Stimulated activated effector memory CD8-positive, alpha-beta T cell treated with anti-CD3 and anti-CD28 coated beads, Interleukin-12 subunit alpha, Interleukin-12 subunit beta, amount 100 ng/mL, for 72 hours (primary cell): ENCODE data around the gene MAN2C1.

Experiments
- ATAC-seq: fragments of 150-1000 bp; cut with Tn5 transposase; 2 replicates; pipeline ENCODE4 v1.10.0; 2021
- DNase-seq, 2 donors: peaks; one replicate each; pipeline ENCODE4 v3.0.0; 2021 to 2022; ENCODE audit warnings: low spot score in 2 of 2
- H3K27ac Mint-ChIP-seq: one replicate; pipeline ENCODE4 v1.8.0; 2022; ENCODE audit warnings: mild to moderate bottlenecking, mixed read lengths
- H3K36me3 Mint-ChIP-seq: one replicate; pipeline ENCODE4 v1.8.0; 2022; ENCODE audit warnings: mild to moderate bottlenecking, mixed read lengths
- H3K4me1 Mint-ChIP-seq: one replicate; pipeline ENCODE4 v1.8.0; 2022; ENCODE audit warnings: mixed read lengths
- H3K4me3 Mint-ChIP-seq: one replicate; pipeline ENCODE4 v1.8.0; 2022; ENCODE audit warnings: mild to moderate bottlenecking, mixed read lengths
- H3K9me3 Mint-ChIP-seq: one replicate; pipeline ENCODE4 v1.8.0; 2022; ENCODE audit warnings: mixed read lengths

MAN2C1 gene

GRCh38 chr15:75367006-75367405 is 1.4 kb downstream of the MAN2C1 start:
- peak overlapping the region; percentile 93 for H3K27ac Mint-ChIP-seq
- peak overlapping the region; percentile 89 for H3K4me3 Mint-ChIP-seq
- H3K36me3 Mint-ChIP-seq, result peaks cover 79% of the 10 kb centered on the region
- H3K9me3 Mint-ChIP-seq, result no peaks in the 10 kb centered on the region
- DNase-seq (no peak), ATAC-seq (no peak)
- H3K4me1 Mint-ChIP-seq, result peaks cover 16% of the 10 kb centered on the region

DNA sequence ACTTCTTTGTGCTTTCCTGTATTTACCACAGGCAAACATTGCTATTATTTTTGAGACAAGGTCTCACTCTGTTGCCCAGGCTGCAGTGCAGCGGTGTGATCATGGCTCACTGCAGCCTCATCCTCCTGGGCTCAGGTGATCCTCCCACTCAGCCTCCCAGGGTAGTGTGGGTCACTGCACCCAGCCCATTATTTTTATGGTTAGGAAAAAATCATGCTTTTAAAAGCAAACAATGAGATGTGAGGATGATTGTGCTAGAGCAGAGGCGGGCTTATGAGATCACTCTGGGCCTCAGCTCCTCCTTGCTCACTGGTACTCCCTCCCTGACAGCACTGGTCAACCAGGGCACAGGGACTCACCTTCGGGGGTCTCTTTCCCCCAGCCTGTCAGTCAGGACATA is 2.2 kb downstream of the MAN2C1 start:
- Mint-ChIP-seq H3K27ac (peak overlapping the region; percentile 93), H3K36me3 (peaks cover 75% of the 10 kb centered on the region), H3K9me3 (no peaks in the 10 kb centered on the region), H3K4me3 (no peak overlapping the region), H3K4me1 (peaks cover 16% of the 10 kb centered on the region)
- ATAC-seq (no peak), DNase-seq (no peak)

- no peak overlapping the region for H3K27ac Mint-ChIP-seq
- no peaks in the 10 kb centered on the region for H3K9me3 Mint-ChIP-seq
These were observed 3.5 kb downstream of the MAN2C1 start for GRCh38 chr15:75364881-75365280.

GRCh38 chr15:75363786-75364185 is 4.6 kb downstream of the MAN2C1 start:
- Mint-ChIP-seq H3K4me1 (peaks cover 9% of the 10 kb centered on the region), H3K27ac (no peak overlapping the region), H3K36me3 (peaks cover 74% of the 10 kb centered on the region), H3K4me3 (no peak overlapping the region), H3K9me3 (no peaks in the 10 kb centered on the region)
- ATAC-seq, result no peak
- no peak for DNase-seq

More at GRCh38 chr15:75364881-75365280, 3.5 kb downstream of the MAN2C1 start:
- H3K4me1 Mint-ChIP-seq, result peaks cover 20% of the 10 kb centered on the region
- no peak for DNase-seq
- H3K36me3 Mint-ChIP-seq, result peaks cover 72% of the 10 kb centered on the region
- no peak overlapping the region for H3K4me3 Mint-ChIP-seq
- no peak for ATAC-seq

DNA sequence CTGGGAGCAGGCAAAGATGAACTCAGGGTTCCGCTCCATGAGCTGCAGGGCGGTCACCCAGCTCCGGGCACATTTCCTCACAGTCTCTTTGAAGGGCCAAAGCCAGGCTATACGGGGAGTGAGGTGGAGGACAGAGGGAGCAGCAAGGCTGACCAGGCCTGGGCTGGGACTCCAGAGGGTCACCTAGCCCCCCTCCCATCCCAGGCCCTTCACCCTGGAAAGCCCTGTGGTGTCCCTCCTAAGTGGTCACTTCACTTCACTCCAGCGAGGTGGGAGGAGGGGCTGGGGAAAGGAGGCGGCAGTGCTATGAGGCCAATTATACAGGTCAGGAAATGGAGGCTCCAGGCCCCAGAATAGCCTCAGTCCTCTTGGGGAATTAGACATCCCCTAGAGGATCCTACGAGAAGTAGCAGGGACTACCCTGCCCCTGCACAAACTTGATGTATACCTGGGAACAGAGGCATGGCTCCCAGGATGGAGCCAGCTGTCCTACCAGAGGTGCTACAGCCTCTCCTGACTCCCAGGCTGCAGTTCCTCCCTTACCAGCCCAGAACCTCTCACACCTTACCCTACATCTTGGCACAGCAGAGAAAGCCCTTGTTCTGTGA is 5.7 kb downstream of the MAN2C1 start:
- ATAC-seq (no peak), DNase-seq (no peak)
- Mint-ChIP-seq H3K4me3 (no peak overlapping the region), H3K9me3 (no peaks in the 10 kb centered on the region), H3K4me1 (peaks cover 6% of the 10 kb centered on the region), H3K27ac (no peak overlapping the region), H3K36me3 (peaks cover 73% of the 10 kb centered on the region)

DNA sequence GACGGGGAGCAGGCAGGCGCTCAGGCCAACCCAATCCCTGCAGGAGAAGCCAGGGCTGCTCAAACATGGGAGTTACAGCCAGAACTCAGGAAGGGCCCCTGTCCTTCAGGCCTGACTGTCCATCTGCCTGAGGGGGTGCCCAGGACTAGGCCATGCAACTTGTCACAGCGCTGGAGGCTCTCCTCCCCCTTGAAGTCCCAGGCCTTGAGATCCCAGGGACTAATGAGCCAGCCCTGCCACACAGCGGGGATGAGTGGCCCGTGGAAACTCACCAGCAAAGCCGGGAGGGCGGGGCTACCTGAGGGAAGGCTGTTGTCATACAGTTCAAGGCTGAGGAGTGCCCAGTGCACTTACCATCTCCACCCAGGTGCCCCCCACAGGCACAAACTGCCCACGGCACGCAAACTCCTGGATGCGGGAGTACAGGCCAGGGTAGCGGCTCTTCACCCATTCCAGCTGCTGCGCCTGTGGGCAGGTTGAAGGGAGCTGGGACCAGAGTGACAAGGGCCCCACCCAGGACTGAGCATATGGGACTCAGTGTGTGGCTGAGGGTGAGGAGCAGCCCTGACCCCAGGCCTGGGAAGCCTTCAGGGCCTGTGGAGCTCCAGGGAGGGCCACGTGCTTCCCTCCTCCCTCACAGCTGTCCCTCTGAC is 6.3 kb downstream of the MAN2C1 start:
- Mint-ChIP-seq H3K4me3 (no peak overlapping the region), H3K9me3 (no peaks in the 10 kb centered on the region), H3K4me1 (peaks cover 6% of the 10 kb centered on the region), H3K27ac (no peak overlapping the region), H3K36me3 (peaks cover 73% of the 10 kb centered on the region)
- DNase-seq (no peak), ATAC-seq (no peak)

- ATAC-seq (no peak), DNase-seq (no peak)
- H3K4me3 Mint-ChIP-seq, result no peak overlapping the region
- H3K27ac Mint-ChIP-seq, result peak overlapping the region; percentile 14
- H3K9me3 Mint-ChIP-seq, result no peaks in the 10 kb centered on the region
- H3K4me1 Mint-ChIP-seq, result peaks cover 6% of the 10 kb centered on the region
- peaks cover 78% of the 10 kb centered on the region for H3K36me3 Mint-ChIP-seq
These were observed 6.9 kb downstream of the MAN2C1 start for GRCh38 chr15:75361361-75361988.

DNA sequence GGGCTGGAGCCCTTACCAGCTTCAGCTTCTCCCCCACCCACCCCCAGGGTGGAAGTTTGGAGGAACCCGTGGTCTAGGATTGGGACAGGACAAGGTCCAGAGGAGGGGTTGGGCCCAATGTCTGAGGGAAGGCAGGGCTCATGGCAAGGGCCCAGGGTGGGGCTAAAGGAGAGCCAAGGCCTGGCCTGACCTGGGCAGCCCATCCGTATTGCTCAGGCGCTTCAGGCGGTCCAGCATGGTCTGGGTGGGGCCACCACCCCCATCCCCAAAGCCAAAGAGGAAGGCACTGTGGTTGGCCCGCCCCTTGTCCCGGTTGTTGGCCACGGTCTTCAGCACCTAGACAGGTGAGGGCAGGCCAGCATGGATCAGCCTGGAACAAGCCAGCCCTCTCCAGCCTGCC is 7.6 kb downstream of the MAN2C1 start:
- Mint-ChIP-seq H3K4me1 (peaks cover 6% of the 10 kb centered on the region), H3K4me3 (no peak overlapping the region), H3K9me3 (no peaks in the 10 kb centered on the region), H3K27ac (peak overlapping the region; percentile 14), H3K36me3 (peaks cover 79% of the 10 kb centered on the region)
- ATAC-seq (no peak), DNase-seq (no peak)

DNA sequence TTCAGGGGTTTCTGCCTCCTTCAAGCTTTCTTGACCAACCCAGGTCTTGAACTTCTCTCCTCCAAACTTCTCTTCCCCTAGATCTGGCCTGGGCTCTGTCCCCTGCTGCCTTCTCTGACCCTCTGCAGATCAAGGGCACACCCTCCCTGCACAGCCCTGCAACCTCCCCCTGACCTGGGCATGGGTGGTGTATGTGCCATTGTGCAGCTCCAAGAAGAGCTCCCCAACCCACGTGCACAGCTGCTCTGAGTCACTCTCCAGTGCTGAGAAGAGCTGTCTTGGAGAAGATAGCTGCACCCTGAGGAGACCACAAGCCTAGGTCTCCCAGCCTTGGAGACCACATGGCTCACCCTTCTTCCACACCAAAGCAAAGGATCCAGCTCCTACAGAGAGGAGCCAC is 8.0 kb downstream of the MAN2C1 start:
- peak; percentile 30 for ATAC-seq
- no peaks in the 10 kb centered on the region for H3K9me3 Mint-ChIP-seq
- peaks cover 79% of the 10 kb centered on the region for H3K36me3 Mint-ChIP-seq
- DNase-seq, result no peak
- H3K4me1 Mint-ChIP-seq, result peaks cover 6% of the 10 kb centered on the region
- H3K4me3 Mint-ChIP-seq, result no peak overlapping the region
- H3K27ac Mint-ChIP-seq, result peak overlapping the region; percentile 14

GRCh38 chr15:75359537-75360250 is 8.7 kb downstream of the MAN2C1 start:
- no peak for DNase-seq
- peaks cover 77% of the 10 kb centered on the region for H3K36me3 Mint-ChIP-seq
- no peak for ATAC-seq
- H3K4me1 Mint-ChIP-seq, result peaks cover 6% of the 10 kb centered on the region
- H3K9me3 Mint-ChIP-seq, result no peaks in the 10 kb centered on the region
- no peak overlapping the region for H3K4me3 Mint-ChIP-seq
- no peak overlapping the region for H3K27ac Mint-ChIP-seq

DNA sequence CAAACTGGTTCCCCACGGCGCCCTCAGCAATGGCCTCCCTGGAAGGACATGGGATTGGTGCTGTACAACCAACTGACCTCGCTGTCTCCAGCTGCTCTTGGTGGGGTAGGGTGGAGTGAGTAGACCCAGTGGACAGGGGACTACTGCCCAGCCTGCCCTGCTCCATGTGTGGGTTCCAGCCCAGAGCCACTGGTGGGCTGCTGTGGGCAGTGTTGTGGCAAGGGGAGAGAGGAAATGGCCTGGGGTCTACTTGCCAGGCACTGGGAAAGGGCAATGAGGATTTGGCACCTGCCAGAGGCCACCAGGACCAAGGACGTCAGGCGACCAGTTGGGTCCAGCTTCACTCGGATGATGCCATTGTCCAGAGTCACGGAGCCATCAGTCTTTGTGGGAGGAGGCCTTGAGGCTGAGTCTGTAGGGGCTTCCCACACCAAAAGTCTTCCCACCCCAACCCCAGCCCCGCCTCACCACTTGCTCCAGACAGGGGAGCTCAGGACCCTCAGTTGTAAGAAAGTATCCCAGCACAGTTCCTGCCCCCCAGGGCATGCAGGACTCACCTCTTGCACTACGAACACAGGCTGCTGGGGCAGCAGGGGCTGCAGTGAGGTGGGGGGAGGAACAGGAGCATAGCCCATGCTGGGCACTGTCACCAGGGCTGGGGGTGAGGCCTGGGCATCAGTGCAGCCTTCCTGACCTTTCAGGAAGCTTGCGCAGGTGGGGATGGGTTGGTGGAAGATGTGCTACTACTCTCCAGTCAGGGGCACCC is 9.5 kb downstream of the MAN2C1 start:
- no peak for ATAC-seq
- Mint-ChIP-seq H3K9me3 (no peaks in the 10 kb centered on the region), H3K36me3 (peaks cover 75% of the 10 kb centered on the region), H3K27ac (peak overlapping the region; percentile 26), H3K4me3 (no peak overlapping the region), H3K4me1 (peaks cover 6% of the 10 kb centered on the region)
- no peak for DNase-seq

DNA sequence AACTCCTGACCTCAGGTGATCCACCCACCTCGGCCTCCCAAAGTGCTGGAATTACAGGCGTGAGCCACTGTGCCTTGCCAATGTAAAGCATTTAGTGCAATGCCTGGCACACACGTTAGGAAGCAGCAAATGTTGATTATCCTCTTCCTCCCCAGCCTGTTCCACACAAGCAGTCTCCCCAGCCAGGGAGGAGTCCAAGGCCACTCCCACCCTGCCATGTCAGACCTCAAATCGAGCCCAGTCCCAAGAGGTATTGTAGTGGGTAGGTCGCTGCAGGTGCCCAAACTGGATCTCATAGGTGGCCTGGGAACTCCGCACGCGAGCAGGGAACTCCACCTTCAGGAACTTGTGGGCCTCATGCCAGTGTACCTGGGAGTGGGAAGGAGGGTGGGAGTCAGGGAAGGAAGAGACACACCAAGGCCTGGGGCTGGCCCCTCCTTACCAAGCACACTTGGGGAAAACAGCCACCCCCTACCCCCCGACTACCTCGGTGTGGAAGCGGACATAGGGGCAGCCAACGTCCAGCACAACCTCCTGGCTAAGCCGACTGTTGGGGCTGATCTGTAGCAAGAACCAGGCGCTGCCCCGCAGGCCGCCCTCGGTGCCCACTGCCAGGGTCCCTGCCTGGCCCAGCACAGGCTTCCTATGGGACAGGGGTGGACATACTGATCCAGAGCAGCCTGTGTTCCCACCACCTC is 10.3 kb downstream of the MAN2C1 start:
- Mint-ChIP-seq H3K36me3 (peaks cover 70% of the 10 kb centered on the region), H3K4me1 (peaks cover 6% of the 10 kb centered on the region), H3K9me3 (no peaks in the 10 kb centered on the region), H3K4me3 (no peak overlapping the region), H3K27ac (peak overlapping the region; percentile 26)
- ATAC-seq (no peak), DNase-seq (no peak)

- Mint-ChIP-seq H3K4me1 (peaks cover 6% of the 10 kb centered on the region), H3K9me3 (no peaks in the 10 kb centered on the region), H3K27ac (no peak overlapping the region), H3K4me3 (no peak overlapping the region), H3K36me3 (peaks cover 67% of the 10 kb centered on the region)
- DNase-seq, result no peak
- no peak for ATAC-seq
These were observed 11.9 kb downstream of the MAN2C1 start for GRCh38 chr15:75356517-75356916.

DNA sequence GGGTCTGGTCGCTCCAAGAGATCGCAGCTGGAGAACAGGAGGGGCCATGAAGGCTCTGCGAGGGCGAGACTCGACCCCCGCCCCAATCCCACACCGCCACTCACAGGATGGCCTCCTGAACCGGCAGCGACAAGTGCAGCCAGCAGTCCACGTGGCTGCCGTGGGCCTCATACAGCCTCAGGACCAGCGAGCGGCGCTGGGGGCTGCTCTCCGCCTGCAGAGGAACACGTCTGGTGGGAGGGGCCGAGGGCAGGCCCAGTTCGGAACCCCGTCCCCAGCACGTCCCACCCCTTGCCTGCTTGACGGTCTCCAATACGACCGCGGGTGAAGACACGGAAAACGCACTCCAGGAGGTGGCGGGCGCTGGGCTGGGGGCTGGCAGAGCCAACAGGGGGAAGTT is 12.4 kb downstream of the MAN2C1 start:
- Mint-ChIP-seq H3K9me3 (no peaks in the 10 kb centered on the region), H3K4me3 (no peak overlapping the region), H3K36me3 (peaks cover 63% of the 10 kb centered on the region), H3K27ac (peak overlapping the region; percentile 50), H3K4me1 (peaks cover 10% of the 10 kb centered on the region)
- ATAC-seq (no peak), DNase-seq (no peak)
